ENCODE data around the gene SV2A.
"Not testable (repeated sequence)": the region's sequence is repeated elsewhere in the genome, so short reads cannot be mapped to it uniquely, and the experiment has no call there.

SV2A gene

GRCh38 chr1:149917571-149918144, at the start of gene SV2A:
Gene SV2A, minus strand, starts transcription at chr1:149917844. Its CDS starts 4,004 bp downstream, at chr1:149913840.
- peak; percentile 75 for DNase-seq

- DNase-seq, result no peak
Measured at GRCh38 chr1:149967041-149967440, 49.4 kb upstream of the SV2A start.

DNA sequence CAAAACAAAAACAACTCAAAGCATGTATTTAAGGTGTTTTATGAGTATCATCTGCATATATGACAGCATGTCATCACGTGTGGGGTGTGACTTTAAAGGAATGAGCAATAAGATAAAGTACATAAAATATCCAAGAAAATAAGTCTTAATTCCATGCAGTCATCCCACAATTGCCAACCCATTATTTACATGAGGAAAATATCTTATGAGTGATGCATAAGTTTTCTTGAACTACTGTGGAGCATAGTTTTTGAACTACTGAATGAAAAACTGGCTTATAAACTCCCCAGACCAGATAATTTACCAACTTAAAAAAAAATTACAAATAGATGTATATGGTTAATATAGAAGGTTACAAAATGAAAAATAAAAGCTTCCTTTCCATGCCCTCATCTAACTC, 48.8 kb upstream of the SV2A start:
- no peak for DNase-seq

DNA sequence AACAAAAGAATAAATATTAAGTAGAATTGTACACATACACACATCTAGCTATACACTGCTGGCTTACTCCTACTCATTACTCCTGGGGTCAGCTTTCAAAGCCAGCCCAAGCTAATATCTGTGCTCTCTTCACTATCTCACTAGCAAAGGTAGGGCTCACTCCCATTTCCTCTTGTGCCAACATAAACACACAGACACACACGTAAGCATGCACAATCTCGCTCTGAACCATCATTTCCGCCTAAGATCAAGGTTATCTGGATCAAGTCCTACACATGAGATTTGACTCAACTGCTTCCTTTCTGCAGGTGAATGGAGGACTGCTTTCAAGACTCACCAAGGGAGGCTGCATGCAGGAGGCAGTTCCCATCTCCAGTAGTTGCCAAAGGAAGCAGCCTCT, 47.8 kb upstream of the SV2A start:
- DNase-seq, result no peak

GRCh38 chr1:149963358-149963757, 45.7 kb upstream of the SV2A start:
- DNase-seq, result no peak

GRCh38 chr1:149962736-149963135, 45.1 kb upstream of the SV2A start:
- no peak for DNase-seq

DNA sequence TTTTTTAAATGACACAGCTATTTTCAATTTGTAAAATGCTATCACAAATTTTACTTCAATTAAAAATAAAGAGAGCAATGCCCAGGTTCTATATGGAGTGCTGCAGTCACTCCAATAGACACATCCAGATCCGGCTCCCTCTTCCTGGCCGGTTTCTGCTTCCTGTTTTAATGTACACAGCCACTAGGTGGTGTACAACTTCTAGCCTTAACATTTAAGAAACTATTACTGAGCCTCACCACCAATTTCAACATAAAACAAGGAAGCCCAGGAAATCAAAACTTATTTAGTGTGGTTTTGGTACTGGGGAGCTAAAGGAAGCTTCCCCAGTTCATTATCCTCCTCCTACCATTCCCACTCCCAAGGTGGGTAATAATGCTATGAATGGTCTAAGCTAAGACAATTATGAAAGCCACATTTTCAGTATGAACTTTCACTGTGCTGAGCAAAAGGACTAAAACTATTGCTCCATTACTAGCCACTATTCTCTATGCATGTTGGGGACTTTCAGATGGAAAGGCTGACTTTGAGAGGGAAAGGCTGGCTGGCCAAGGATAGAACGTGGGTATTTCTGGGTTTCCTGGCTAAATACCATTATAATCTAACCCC, 44.5 kb upstream of the SV2A start:
- peak; percentile 67 for DNase-seq

- not testable (repeated sequence) for DNase-seq
Measured at GRCh38 chr1:149957548-149957947, 39.9 kb upstream of the SV2A start.

DNA sequence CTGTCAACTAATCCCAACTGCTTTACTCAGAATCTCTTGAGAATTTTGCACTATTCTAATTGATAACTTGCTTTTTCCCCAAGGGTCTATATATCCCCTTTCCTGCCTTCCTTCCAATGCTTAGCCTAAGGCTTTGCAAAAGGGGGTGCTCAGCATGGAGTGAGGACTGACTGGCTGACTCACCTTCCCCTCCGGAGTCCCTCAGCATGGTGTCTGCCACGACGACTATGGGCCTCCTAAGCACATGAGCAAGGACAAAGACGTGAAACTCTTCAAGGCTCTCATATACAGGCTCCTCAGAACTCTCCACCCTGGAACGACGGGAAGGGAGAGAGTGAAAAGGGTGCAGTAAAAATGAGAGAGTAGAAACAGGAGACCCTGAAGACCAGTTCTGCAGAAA, 32.3 kb upstream of the SV2A start:
- DNase-seq, result no peak

- no peak for DNase-seq
Measured at GRCh38 chr1:149945206-149945605, 27.6 kb upstream of the SV2A start.

DNA sequence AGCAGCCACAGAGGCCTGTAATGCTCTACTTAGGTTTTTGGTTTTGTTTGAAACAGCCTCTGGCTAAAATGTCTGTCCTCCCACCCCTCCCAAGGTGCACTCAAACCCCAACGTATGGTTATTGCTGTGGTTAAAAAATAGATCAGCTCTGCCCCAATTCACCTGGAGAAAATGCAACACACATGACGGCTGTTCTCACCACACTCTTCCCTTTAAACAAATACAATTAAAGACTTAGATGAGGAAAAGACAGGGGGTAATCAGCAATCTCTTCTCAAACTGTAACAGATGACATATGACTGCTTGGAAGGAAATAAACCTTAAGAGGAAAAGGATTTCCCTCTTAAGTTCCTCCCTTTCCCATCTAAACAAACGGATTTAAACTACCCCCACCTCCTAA, 25.2 kb upstream of the SV2A start:
- no peak for DNase-seq

GRCh38 chr1:149942207-149942606, 24.6 kb upstream of the SV2A start:
- no peak for DNase-seq

DNA sequence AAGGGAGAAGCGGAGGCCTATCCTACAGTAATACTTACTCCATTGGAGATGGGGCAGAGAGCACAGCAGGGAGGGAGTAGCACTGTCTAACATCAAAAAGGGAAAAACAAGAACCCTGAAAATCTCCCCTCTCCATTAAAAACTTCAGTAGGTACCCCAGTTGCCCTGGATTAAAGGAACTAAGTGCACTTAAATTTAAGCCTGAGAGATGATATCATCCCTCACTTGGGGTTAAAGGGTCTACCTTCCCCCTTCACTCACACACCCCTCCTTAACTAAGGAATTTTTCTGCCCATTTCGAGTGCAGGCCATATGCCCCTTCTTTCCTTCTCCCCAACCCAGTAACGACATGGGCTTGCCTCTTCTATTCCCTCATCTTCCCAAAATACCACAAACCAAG, 22.8 kb upstream of the SV2A start:
- no peak for DNase-seq

GRCh38 chr1:149938668-149939003, 21.0 kb upstream of the SV2A start:
- not testable (repeated sequence) for DNase-seq

DNA sequence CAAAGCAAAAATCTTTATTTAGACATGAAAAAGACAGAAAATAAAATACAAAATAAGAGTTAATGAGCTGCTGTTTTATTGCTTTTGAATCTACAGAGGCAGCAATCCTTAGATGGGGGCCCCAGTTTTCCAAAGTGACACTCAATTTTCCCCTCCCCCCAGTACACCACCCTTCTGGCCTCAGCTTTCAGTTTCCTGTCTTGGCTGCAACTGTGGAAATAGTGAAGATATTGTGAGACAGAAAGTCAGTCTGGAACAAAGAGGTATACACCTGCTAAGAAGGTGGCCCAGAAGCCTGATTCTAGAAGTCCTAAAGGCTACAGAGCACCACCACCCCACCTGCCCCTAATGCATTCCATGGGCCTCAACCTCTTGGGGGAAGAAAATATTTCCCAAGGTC, 20.1 kb upstream of the SV2A start:
- DNase-seq, result no peak

GRCh38 chr1:149936992-149937705, 19.5 kb upstream of the SV2A start:
- DNase-seq, result no peak

DNA sequence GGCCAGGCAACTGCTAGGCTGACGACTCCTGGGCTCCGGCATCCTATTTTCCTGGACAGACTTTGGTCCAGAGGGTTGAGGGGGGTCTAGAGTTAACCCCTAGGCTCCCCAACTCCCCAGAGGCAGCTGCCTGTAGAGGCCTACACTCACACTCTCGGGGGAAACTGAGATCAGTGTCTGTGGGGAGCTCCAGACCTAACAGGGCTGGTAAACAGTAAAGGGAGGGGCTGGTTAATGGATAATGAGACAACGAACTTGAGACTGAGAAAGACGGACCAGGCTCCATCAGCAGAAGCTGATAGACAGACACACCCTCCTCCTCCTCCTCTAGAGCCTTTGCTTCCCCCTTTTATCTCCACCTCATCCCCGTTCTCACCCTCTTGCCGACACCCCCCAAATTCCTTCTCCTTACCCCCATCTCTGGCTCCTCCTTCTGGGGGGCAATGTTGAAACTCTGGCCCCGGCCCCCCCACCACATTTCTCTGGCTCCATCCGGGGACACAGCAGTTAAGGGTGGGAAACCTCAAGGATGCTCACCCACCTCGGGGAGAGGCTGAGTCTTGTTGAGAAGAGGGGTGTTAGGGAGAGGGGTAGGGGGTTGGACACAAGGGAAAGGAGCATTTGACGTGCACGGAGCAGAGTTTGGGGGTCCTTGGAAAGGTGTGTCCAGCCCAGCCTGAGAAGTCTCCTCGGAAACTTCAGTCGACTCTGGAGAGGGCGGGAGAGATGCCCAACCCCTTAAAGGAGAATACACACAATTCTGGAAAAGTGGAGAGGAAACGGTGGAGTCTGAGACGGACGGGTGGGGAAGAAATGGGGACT, 18.7 kb upstream of the SV2A start, which contains the start of gene MTMR11:
TSS of gene MTMR11 (minus strand) at position 710 of the 822 bp plus-strand sequence. CDS start at position 478, 232 bp downstream.
- DNase-seq, result no peak

DNA sequence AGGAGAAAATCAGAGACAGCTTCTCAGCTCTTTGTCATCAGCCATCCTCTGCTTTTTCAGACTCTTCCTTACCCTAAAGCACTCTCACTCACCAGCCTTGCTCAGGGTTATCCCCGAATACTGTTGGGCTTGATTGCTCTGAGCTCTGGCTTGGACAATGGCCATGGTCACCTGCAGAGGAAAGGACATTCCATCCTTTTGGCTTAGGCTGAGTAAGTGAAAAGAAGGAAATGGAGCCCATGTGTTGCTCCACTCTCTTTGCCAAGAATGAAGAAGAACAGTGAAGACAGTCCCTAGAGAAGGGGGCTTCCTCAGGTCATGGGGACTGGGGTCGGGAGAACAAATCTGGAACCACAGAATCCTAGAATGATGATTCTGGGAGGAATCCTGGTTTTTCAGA, 16.7 kb upstream of the SV2A start:
- peak; percentile 9 for DNase-seq

GRCh38 chr1:149933208-149933607, 15.6 kb upstream of the SV2A start:
- no peak for DNase-seq

GRCh38 chr1:149932474-149932873, 14.8 kb upstream of the SV2A start:
- DNase-seq, result peak; percentile 19

- DNase-seq, result peak; percentile 24
Measured at GRCh38 chr1:149931212-149931790, 13.7 kb upstream of the SV2A start.

- no peak for DNase-seq
Measured at GRCh38 chr1:149929856-149930255, 12.2 kb upstream of the SV2A start.

DNA sequence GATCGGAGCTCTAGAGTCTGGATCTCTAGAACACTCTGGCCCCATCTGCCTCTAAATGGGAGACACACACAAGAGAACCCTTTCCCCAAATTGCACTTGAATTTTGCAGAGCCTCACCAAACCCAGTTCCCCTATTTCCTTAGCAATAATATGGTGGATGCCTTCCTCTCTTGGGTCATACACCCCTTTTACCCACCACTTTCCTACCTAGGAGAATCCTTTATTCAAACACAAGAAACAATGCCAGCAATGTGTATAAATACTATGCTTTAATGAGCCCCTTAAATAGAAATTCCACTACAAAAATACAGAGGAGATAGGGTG, 10.7 kb upstream of the SV2A start:
- DNase-seq, result no peak
